Caco-2 (cell line): ENCODE results near the gene PTPN7. TPM values are rescaled to one million over a fixed set of nuclear protein-coding genes. Genes with fewer than 3 reads are reported as not detected.

Experiments
- BruUV-seq: library from RNA; stranded (reverse); fragments of 400-500 nt; replicated peaks from 2 replicates; lab custom pipeline; 2021; lab: Mats Ljungman, UMichigan
- CTCF ChIA-PET: fragments of 300-600 bp; sonication (Branson Sonifier 250); formaldehyde crosslinking; loops from one replicate; lab custom pipeline; 2022; ENCODE audit warnings: antibody characterized with exemption; lab: Charles Lee
- POLR2A ChIA-PET: fragments of 300-600 bp; sonication (Branson Sonifier 250); formaldehyde crosslinking; loops from one replicate; lab custom pipeline; 2022; ENCODE audit warnings: antibody characterized with exemption; lab: Charles Lee
- DNase-seq, 2 experiments: peaks; one replicate each; pipeline versions ENCODE4 v3.0.0 to v3.0.0-alpha.2; 2020 to 2022
- H3K27me3 ChIP-seq: replicated peaks from 2 replicates; pipeline ENCODE4 v1.6.0; 2011; ENCODE audit warnings: low read length; ENCODE audit not compliant: control insufficient read depth, insufficient read depth
- H3K36me3 ChIP-seq: 2 replicates; pipeline ENCODE4 v1.5.1; 2011; ENCODE audit warnings: low read length; ENCODE audit not compliant: control insufficient read depth, insufficient read depth
- H3K4me1 ChIP-seq: fragments of 250-450 bp; sonication (Bioruptor Pico); 2 replicates; pipeline ENCODE4 v1.5.1; 2020; ENCODE audit warnings: mild to moderate bottlenecking
- H3K4me3 ChIP-seq: 2 replicates; pipeline ENCODE4 v1.5.1; 2011; ENCODE audit warnings: low read depth, mild to moderate bottlenecking, control low read depth, low read length
- H3K9me3 ChIP-seq: fragments of 250-450 bp; sonication (Bioruptor Pico); 2 replicates; pipeline ENCODE4 v1.5.1; 2020; ENCODE audit warnings: mild to moderate bottlenecking, moderate library complexity
- H3K27ac Mint-ChIP-seq: one replicate; pipeline ENCODE4 v1.8.0; 2022; ENCODE audit warnings: mixed read lengths; ENCODE audit not compliant: unreplicated experiment
- H3K27me3 Mint-ChIP-seq: one replicate; pipeline ENCODE4 v1.8.0; 2022; ENCODE audit warnings: mixed read lengths; ENCODE audit not compliant: insufficient read depth, unreplicated experiment
- H3K36me3 Mint-ChIP-seq: one replicate; pipeline ENCODE4 v1.8.0; 2022; ENCODE audit warnings: mild to moderate bottlenecking, mixed read lengths; ENCODE audit not compliant: insufficient read depth, unreplicated experiment
- H3K4me1 Mint-ChIP-seq: one replicate; pipeline ENCODE4 v1.8.0; 2022; ENCODE audit warnings: low read depth, mixed read lengths; ENCODE audit not compliant: unreplicated experiment
- H3K4me3 Mint-ChIP-seq: one replicate; pipeline ENCODE4 v1.8.0; 2022; ENCODE audit warnings: mild to moderate bottlenecking, moderate library complexity, mixed read lengths; ENCODE audit not compliant: unreplicated experiment
- H3K9me3 Mint-ChIP-seq: one replicate; pipeline ENCODE4 v1.8.0; 2022; ENCODE audit warnings: mixed read lengths; ENCODE audit not compliant: unreplicated experiment
- CTCF ChIP-seq, 2 experiments: fragments of 200-600 bp in 1 of 2; IDR thresholded peaks; 1 replicate in 1 of 2; 2 replicates in 1 of 2; pipeline versions ENCODE4 v1.5.1 to v1.8.0; 2011 to 2022; ENCODE audit warnings: antibody characterized with exemption in 1 of 2, control low read depth in 1 of 2, inconsistent platforms in 1 of 2, low read depth in 1 of 2, low read length in 1 of 2, mild to moderate bottlenecking in 1 of 2, moderate library complexity in 1 of 2; ENCODE audit not compliant: insufficient read depth in 1 of 2, severe bottlenecking in 1 of 2, unreplicated experiment in 1 of 2
- intact Hi-C: fragments of 100-400 bp; cut with micrococcal nuclease; formaldehyde crosslinking; loops from one replicate; pipeline ENCODE4 v1.10.0; 2022; ENCODE audit not compliant: unreplicated experiment
- total RNA-seq: library from RNA; stranded (reverse); gene quantifications from 2 replicates; pipeline ENCODE4 v1.2.3, GENCODE V29; 2022

PTPN7 gene
- total RNA-seq, 1 experiment from 2014 or later: not detected

DNA sequence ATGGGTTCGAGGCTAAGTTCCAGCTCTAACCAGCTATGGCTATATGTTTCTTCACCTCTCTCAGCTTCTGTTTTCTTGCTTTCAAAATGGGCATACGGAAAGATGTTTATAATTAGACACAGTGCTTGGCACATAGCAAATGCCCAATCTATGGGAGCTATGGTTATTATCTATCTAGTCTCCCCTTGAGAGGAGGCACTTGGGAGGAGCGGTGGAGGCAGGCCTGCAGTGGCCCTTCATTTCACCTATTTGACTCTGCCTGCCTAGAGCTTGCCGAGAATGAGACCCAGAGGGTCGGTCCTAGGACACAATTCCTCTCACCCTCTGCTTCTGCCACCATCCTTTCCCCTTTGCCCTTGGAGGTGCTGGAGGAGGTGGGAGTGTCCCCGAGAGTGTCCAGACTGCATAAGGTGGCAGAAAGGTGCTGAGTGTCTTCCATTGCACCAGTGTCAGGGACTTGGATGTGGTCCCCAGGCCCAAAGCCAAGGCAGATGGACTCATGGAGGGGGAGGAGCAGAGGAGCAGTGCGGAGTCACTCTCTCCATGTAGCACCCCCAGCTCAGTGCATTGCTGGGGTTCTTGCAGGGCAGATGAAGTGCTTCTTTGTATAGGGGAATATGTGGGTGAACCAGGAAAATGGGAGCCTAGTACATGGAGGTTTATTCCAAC lies 42.2 kb upstream of the PTPN7 start:
- no peaks in the 10 kb centered on the region for H3K36me3 Mint-ChIP-seq
- no peak for DNase-seq
- Histone ChIP-seq H3K9me3 (no peaks in the 10 kb centered on the region), H3K4me1 (no peaks in the 10 kb centered on the region), H3K36me3 (no peaks in the 10 kb centered on the region), H3K27me3 (no peaks in the 10 kb centered on the region), H3K4me3 (no peak overlapping the region)
- intact Hi-C loops: no loop called here
- BruUV-seq: no TSS peak
- ChIA-PET CTCF (no interaction called here), POLR2A (no interaction called here)
- no peaks in the 10 kb centered on the region for H3K9me3 Mint-ChIP-seq
- TF ChIP-seq CTCF (IDR thresholded peaks at IDR 0.05; ENCODE audit: insufficient read depth in 1 of 2, low read depth in 1 of 2, low read length in 1 of 2, severe bottlenecking in 1 of 2, unreplicated experiment in 1 of 2): no peak
- H3K4me1 Mint-ChIP-seq: peaks cover 7% of the 10 kb centered on the region
- H3K27me3 Mint-ChIP-seq: no peaks in the 10 kb centered on the region
- no peak overlapping the region for H3K4me3 Mint-ChIP-seq
- no peak overlapping the region for H3K27ac Mint-ChIP-seq

DNA sequence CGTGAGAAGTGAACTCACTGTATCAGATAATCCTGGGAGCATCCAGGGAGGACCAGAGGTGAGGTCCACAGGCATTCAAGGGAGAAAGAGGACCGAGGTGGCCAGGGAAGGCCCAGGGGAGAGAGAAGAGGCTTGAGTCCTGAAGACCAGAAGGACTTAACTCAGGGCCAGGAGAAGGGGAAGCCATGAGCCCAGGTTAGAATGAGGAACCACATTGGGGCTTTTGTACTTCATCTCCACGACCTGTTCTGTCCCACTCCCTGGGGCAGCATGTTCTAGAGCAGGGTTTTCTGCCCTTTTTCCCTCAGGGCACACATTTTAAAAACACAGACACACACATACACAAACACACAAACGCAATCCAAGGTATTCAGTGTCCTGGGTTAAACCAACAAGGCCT lies 41.6 kb upstream of the PTPN7 start:
- Mint-ChIP-seq H3K27me3 (no peaks in the 10 kb centered on the region), H3K27ac (no peak overlapping the region), H3K4me1 (peaks cover 8% of the 10 kb centered on the region), H3K36me3 (no peaks in the 10 kb centered on the region), H3K4me3 (no peak overlapping the region), H3K9me3 (no peaks in the 10 kb centered on the region)
- BruUV-seq: no TSS peak
- Histone ChIP-seq H3K4me1 (no peaks in the 10 kb centered on the region), H3K27me3 (no peaks in the 10 kb centered on the region), H3K9me3 (no peaks in the 10 kb centered on the region), H3K36me3 (no peaks in the 10 kb centered on the region), H3K4me3 (no peak overlapping the region)
- no peak for DNase-seq
- CTCF ChIA-PET: interaction anchor here (1.0 kb wide), 1 partner anchor 9 kb away, joined by 3 read pairs; no protein-coding TSS in a partner anchor
- intact Hi-C loops: no loop called here
- TF ChIP-seq CTCF (IDR thresholded peaks at IDR 0.05; ENCODE audit: insufficient read depth in 1 of 2, low read depth in 1 of 2, low read length in 1 of 2, severe bottlenecking in 1 of 2, unreplicated experiment in 1 of 2): no peak
- POLR2A ChIA-PET: no interaction called here

- no peak for DNase-seq
- H3K9me3 Mint-ChIP-seq: no peaks in the 10 kb centered on the region
- ChIA-PET POLR2A (no interaction called here), CTCF (interaction anchor here (1.0 kb wide), 1 partner anchor 9 kb away, joined by 3 read pairs; no protein-coding TSS in a partner anchor)
- H3K4me1 ChIP-seq: no peaks in the 10 kb centered on the region
- H3K27me3 Mint-ChIP-seq: no peaks in the 10 kb centered on the region
- BruUV-seq: no TSS peak
- H3K4me3 ChIP-seq: no peak overlapping the region
- no peak for TF ChIP-seq CTCF (IDR thresholded peaks at IDR 0.05; ENCODE audit: insufficient read depth in 1 of 2, low read depth in 1 of 2, low read length in 1 of 2, severe bottlenecking in 1 of 2, unreplicated experiment in 1 of 2)
- no peaks in the 10 kb centered on the region for H3K27me3 ChIP-seq
- no peaks in the 10 kb centered on the region for H3K36me3 ChIP-seq
- no peaks in the 10 kb centered on the region for H3K9me3 ChIP-seq
- no peak overlapping the region for H3K27ac Mint-ChIP-seq
- H3K4me3 Mint-ChIP-seq: no peak overlapping the region
- intact Hi-C loops: no loop called here
- peaks cover 8% of the 10 kb centered on the region for H3K4me1 Mint-ChIP-seq
- H3K36me3 Mint-ChIP-seq: no peaks in the 10 kb centered on the region
Measured at GRCh38 chr1:202201266-202201665, 40.9 kb upstream of the PTPN7 start.
